Stimulated activated CD4-positive, alpha-beta T cell treated with anti-CD3 and anti-CD28 coated beads, Interleukin-1b, Interleukin-23, amount 100 ng/mL, for 24 hours (primary cell): Measurements from ENCODE around the gene CD274.
A peak's percentile ranks its signal among the peaks of the same experiment; 100 is the strongest.
"Not testable (repeated sequence)": the region's sequence is repeated elsewhere in the genome, so short reads cannot be mapped to it uniquely, and the experiment has no call there.

ENCODE experiments used
- DNase-seq, 4 experiments: peaks; one replicate each; pipeline ENCODE4 v3.0.0-alpha.2; 2020; ENCODE audit warnings: low read depth in 4 of 4, low spot score in 1 of 4

CD274 gene

DNA sequence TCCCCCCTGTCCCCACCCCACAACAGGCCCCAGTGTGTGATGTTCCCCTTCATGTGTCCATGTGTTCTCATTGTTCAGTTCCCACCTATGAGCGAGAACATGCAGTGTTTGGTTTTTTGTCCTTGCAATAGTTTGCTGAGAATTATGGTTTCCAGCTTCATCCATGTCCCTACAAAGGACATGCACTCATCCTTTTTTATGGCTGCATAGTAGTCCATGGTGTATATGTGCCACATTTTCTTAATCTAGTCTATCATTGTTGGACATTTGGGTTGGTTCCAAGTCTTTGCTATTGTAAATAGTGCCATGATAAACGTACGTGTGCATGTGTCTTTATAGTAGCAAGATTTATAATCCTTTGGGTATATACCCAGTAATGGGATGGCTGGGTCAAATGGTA, 44.4 kb downstream of the CD274 start:
- DNase-seq: not testable (repeated sequence)

DNA sequence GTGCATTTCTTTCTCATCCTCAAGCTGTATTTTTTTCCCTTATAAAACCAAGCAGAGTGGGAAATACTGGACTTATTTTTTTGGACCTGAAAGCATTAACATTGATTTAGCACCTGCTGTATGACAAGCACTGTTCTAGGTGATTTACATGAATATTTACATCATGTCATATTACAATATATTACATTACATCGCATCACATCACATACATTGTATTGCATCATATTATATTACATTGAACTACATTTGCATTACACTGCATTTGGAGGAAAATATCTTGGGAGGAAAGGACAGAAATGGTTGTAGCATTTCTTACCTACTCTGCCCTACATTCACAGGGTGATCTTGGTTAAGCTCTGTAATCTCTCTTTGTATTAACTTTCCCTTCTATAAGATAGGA, 48.8 kb downstream of the CD274 start:
- no peak for DNase-seq

GRCh38 chr9:5499889-5500398, 49.6 kb downstream of the CD274 start:
- no peak for DNase-seq

DNA sequence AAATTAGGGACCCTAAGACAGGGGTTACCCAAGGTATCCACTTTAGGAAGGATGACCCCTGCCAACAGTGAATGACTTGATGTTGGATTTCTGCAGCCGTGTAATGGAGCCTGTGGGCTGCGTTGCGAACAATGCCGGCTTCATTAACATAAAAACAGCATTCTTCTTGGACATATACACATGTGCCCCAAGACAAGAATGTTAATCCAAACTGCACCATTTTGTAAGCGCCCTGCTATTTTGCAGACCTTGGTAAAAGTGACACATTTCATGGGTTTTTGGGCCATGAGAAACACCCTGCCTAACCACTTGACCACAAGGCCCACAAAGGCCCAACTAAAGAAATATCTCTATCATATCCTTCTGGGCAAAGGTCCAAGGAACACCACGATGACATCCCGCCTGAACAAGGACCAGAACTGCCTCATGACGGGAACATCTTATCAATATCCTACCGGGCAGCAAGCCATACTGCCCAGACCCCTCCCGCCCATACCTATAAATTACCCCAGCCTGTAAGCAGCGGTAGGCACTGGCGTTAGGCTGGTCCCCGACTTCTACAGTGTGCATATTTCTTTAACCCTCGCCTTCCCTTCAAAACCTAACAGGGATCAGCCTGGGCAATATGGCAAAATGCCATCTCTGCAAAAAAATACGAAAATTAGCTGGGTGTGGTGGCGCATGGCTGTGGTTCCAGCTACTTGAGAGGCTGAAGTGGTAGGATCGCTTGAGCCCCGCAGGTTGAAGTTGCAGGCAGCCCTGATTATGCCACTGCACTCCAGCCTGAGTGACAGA, 50.3 kb downstream of the CD274 start:
- no peak for DNase-seq

DNA sequence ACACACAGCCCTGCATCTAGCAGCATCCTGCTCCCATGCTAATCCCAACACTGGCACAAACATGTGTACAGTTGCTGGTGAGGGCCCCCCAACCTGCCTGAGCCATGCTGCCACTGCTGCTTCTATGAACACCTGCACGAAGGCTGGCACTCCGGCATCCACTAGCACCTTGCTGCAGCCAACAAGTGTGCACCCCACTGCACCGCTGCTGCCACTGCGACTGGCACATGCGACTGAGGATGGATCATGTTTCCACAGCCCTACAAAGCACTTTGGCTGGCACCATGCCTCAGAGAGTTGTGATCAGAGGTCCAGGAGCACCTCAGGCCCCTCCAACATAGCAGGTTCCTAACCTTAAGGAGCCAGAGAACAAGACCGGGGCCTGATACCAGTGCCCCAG, 52.2 kb downstream of the CD274 start:
- no peak for DNase-seq

DNA sequence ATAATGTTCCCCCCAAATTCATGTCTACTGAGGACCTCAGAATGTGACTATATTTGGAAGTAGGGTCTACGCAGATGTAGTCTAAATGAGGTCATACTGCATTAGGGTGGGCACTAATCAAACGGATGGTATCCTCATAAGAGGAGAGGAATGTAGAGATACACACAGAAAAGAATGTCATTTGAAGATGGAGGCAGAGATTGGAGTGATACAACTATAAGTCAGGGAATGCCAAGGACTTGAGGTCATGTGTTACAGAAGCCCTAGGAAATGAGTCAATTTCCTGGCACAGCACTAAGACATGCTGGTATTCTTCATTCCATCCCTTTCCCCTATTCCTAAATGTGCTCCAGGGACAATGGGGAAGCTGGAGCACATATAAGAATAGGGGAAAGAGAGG, 59.2 kb downstream of the CD274 start:
- no peak for DNase-seq

DNA sequence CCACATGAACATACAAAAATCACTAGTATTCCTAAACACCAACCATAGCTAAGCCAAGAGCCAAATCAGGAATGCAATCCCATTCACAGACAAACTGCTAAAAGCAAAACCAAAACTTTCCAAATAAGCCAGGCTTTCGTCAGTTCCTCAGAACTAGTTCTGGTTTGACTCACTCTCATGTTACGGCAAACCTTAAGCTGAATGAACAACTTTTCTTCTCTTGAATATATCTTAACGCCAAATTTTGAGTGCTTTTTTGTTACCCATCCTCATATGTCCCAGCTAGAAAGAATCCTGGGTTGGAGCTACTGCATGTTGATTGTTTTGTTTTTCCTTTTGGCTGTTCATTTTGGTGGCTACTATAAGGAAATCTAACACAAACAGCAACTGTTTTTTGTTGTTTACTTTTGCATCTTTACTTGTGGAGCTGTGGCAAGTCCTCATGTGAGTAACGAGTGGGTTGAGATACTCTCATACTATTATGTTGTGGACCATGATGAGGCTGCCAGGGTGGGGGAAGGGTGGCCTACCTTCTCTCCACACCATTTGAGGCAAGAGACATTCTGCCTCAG, 60.1 kb downstream of the CD274 start, which contains the start of gene PDCD1LG2:
TSS of gene PDCD1LG2 (plus strand) at position 172 of the 572 bp plus-strand sequence. CDS start 12,016 bp downstream, outside the sequence.
- peak; percentile 16 to 37 (median 26) for DNase-seq

GRCh38 chr9:5510989-5511388, 60.6 kb downstream of the CD274 start:
- no peak for DNase-seq

GRCh38 chr9:5511476-5511875, 61.1 kb downstream of the CD274 start:
- no peak for DNase-seq

GRCh38 chr9:5511935-5512580, 61.7 kb downstream of the CD274 start:
- no peak for DNase-seq

DNA sequence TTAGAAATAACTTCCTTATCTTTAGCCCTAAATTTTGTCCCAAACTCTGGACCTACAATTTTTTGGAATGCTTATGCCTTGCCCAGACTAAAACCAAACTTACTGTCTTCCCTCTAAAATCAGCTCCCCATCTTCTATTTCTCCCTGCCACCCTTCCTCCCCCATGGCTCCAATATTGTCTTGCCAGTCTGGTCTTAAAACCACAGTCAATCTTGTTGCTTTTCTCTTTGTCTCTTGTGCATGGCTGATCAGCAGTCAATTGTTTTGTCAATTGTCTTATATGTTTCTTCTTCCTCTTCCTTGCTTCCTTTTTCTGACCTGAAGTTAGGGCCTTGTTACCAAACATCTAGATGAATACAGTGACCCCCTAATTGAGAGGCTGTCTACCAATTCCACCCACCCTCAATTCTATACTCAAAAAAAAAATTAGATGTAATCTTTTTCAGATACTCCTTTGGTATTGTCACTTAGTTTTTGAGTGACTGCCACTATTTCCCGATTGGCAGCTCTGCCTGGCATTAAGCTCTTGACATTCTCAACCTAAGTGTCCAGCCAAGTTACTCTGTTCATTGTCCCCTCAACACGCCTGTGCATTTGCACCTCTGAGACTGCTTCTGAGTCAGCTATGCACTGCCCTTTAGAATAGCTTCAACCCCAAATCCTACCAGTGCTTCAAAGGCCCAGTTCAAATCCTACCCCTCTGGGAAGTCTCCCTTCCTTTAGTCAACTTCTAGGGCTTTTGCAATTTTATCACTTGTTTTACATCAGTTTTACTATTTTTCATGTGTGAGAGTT, 62.5 kb downstream of the CD274 start:
- DNase-seq: no peak

GRCh38 chr9:5513966-5514616, 63.7 kb downstream of the CD274 start:
- DNase-seq: no peak

DNA sequence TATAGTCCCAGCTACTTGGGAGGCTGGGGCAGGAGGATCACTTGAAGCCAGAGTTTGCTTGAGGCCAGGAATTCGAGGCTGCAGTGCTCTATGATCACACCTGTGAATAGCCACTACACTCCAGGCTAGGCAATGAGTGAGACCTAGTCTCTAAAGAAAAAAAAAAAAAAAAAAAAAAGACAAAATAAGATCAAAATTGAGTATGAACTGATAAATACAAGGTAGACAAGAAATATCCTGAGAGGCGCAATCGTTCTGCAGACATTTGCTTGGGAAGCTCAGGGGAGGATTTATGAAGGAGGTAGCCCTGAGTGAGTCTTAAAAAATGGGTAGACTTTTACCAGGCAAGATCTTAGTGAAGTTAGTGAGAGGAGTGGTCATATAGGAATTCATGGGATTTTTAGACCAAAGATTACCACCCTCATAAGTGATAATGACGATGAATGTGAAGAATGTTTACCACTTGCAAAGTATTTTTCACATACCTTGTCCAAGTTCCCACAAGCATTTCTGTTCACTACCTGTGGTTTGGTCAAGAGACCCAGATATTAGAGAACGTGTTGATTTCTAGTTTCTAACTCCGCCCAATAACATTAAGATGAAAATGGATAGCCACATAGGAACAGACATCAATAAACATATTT, 64.4 kb downstream of the CD274 start:
- no peak for DNase-seq

DNA sequence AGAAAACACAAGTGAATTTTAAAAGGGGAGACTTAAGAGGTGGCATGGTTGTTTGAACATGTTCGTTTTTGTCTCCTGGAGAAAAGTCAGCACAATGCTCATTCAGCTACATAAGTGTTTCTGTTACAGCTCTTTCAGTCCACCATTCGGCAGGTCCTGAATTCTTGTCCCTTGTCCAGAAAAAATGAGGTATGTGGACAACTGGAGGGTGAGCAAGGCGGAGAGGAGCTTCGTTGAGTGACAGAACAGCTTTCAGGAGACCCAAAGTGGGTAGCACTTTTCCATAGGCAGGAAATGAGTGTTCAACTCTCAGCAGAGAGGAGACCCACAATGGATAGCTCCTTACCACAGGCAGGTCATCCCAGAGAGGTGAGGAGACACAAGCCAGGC, 64.9 kb downstream of the CD274 start:
- DNase-seq: no peak

- no peak for DNase-seq
These were observed 66.3 kb downstream of the CD274 start for GRCh38 chr9:5516453-5517220.

- no peak for DNase-seq
These were observed 68.0 kb downstream of the CD274 start for GRCh38 chr9:5518171-5518936.

DNA sequence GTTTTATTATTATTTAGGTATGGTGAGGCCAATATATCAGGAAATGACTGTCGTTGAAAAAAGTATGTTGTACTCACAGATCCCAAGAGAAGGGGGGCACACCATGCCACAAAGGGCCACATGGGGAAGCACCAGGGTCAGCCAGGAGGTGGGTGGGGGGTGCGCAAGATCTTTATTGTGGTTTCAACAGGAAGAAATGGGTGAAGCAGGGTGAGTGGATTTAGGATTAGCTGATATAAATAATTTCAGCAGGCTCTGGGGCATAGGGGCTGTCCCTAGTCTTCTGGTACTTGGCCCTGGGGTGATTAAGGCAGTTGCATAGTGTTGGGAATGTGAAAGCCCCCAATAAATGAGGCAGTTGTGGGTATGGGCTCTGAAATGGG, 68.6 kb downstream of the CD274 start:
- DNase-seq: peak in 1 of 4 experiments; percentile 30
